Loucy (cell line): ENCODE results near the gene FNDC11.

Experiments used
- EZH2phosphoT487 ChIP-seq: fragments of 200-600 bp; IDR thresholded peaks from 2 replicates; pipeline ENCODE4 v1.6.1; 2018; ENCODE audit warnings: antibody characterized with exemption, mild to moderate bottlenecking, moderate library complexity, borderline replicate concordance
- TF ChIP-seq, protein P1 (sequence below): fragments of 200-600 bp; sonication (generic); conservative IDR thresholded peaks from 2 replicates; pipeline ENCODE4 v1.5.1; 2014; ENCODE audit warnings: mild to moderate bottlenecking, antibody characterized with exemption, low read length

DNA sequence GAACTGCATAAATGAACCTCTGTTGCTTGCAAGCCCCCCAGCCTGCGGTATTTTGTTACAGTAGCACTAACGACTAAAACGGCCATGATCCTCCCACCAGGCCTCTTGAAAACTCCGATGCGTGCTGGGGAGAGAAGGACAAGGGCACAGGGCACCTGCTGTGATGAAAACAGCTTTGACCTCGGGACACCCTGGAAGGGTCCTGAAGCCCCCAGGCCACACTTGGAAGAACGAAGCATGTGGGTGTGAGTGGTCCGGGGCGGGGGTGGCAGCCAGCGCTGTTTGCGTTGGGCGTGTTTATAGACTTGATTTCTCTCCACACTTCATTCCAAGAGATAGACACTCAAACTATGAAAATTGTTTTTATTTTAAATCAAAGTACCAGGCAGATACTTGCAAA lies 33.3 kb downstream of the FNDC11 start:
- TF ChIP-seq, protein P1, sequence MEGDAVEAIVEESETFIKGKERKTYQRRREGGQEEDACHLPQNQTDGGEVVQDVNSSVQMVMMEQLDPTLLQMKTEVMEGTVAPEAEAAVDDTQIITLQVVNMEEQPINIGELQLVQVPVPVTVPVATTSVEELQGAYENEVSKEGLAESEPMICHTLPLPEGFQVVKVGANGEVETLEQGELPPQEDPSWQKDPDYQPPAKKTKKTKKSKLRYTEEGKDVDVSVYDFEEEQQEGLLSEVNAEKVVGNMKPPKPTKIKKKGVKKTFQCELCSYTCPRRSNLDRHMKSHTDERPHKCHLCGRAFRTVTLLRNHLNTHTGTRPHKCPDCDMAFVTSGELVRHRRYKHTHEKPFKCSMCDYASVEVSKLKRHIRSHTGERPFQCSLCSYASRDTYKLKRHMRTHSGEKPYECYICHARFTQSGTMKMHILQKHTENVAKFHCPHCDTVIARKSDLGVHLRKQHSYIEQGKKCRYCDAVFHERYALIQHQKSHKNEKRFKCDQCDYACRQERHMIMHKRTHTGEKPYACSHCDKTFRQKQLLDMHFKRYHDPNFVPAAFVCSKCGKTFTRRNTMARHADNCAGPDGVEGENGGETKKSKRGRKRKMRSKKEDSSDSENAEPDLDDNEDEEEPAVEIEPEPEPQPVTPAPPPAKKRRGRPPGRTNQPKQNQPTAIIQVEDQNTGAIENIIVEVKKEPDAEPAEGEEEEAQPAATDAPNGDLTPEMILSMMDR = no peak
- TF ChIP-seq EZH2phosphoT487 = no peak
